Measurements from ENCODE around the gene ANKRD6. TPM values are rescaled to one million over a fixed set of nuclear protein-coding genes. Genes with fewer than 3 reads are reported as not detected.

ANKRD6 gene
- 1 to 10 TPM; 2.7 to 9.4 (median 6.6) TPM for total RNA-seq

DNA sequence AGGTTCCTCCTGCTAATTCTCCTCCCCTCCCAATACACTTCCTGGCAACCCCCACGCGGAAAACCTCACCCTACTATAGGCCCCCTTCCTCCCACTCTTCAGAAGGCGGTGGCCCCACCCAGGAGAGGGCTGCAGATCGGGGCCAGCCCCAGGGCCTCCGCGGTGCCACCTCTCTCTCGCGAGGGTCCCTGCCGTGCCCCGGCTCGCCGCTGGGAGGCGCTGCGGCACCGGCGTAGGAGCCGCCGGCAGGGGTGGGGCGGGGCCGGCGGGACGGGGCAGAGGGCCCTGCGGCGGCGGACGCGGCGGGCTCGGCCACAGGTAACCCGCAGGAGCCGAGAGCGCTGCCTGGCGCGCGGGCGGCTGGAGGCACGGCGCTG, at the start of gene ANKRD6:
TSS of gene ANKRD6 (plus strand) at position 278 of the 377 bp plus-strand sequence. CDS start 133,825 bp downstream, outside the sequence.
- DNase-seq: peak; percentile 84
- in situ Hi-C loops (cut with MboI; ENCODE audit: low pct_ligation_motif_present in 1 of 4, low pct_unique_long_range_greater_than_20kb in 1 of 4, low sequenced_read_pairs in 3 of 4): loop anchor here (5.0 to 25.0 kb wide), 5 partner anchors 172 to 1054 kb away; no protein-coding TSS in a partner anchor
- Histone ChIP-seq H3K4me3 (peak within 1 kb of the TSS; percentile 74 to 86 (median 81)), H3K4me1 (peaks cover 4 to 14% (median 6%) of the 10 kb centered on the region in 4 donors), H3K27me3 (peaks cover 6% of the 10 kb centered on the region), H3K36me3 (no peaks in the 10 kb centered on the region), H3K9me3 (no peaks in the 10 kb centered on the region), H3K27ac (peak within 1 kb of the TSS; percentile 10 to 40 (median 18))
- WGBS, 2 donors (ENCODE audit: low coverage in 1 of 2): 0% methylated on average over 8 of the region's 38 CpGs; no CpG with 5 or more reads in 1 of the 2 donors
- intact Hi-C loops (cut with DNase I; ENCODE audit: low total_unique reads): loop anchor here (2.0 kb wide), 1 partner anchor 178 kb away; no protein-coding TSS in a partner anchor
- TF ChIP-seq, protein P1, sequence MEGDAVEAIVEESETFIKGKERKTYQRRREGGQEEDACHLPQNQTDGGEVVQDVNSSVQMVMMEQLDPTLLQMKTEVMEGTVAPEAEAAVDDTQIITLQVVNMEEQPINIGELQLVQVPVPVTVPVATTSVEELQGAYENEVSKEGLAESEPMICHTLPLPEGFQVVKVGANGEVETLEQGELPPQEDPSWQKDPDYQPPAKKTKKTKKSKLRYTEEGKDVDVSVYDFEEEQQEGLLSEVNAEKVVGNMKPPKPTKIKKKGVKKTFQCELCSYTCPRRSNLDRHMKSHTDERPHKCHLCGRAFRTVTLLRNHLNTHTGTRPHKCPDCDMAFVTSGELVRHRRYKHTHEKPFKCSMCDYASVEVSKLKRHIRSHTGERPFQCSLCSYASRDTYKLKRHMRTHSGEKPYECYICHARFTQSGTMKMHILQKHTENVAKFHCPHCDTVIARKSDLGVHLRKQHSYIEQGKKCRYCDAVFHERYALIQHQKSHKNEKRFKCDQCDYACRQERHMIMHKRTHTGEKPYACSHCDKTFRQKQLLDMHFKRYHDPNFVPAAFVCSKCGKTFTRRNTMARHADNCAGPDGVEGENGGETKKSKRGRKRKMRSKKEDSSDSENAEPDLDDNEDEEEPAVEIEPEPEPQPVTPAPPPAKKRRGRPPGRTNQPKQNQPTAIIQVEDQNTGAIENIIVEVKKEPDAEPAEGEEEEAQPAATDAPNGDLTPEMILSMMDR (IDR thresholded peaks at IDR 0.05): peak; percentile 57 to 92 (median 86)
- no peak for TF ChIP-seq POLR2A (IDR thresholded peaks at IDR 0.05)

GRCh38 chr6:89385156-89385667, 47.7 kb upstream of the ANKRD6 start:
- Histone ChIP-seq H3K36me3 (no peaks in the 10 kb centered on the region), H3K27me3 (no peaks in the 10 kb centered on the region), H3K9me3 (no peaks in the 10 kb centered on the region), H3K4me1 (no peaks in the 10 kb centered on the region), H3K27ac (no peak overlapping the region), H3K4me3 (no peak overlapping the region)
- no peak for DNase-seq
- intact Hi-C loops (cut with DNase I; ENCODE audit: low total_unique reads) (no loop called here), in situ Hi-C loops (cut with MboI; ENCODE audit: low pct_ligation_motif_present in 1 of 4, low pct_unique_long_range_greater_than_20kb in 1 of 4, low sequenced_read_pairs in 3 of 4) (no loop called here)
- TF ChIP-seq EP300 (IDR thresholded peaks at IDR 0.05; ENCODE audit: low read depth) (no peak), POLR2A (IDR thresholded peaks at IDR 0.05) (no peak), POLR2AphosphoS5 (IDR thresholded peaks at IDR 0.05) (no peak)
- TF ChIP-seq, protein P1 (IDR thresholded peaks at IDR 0.05): no peak
- WGBS, 2 donors (ENCODE audit: low coverage in 1 of 2): 56 to 65% methylated on average over 2 to 5 of the region's 5 CpGs

GRCh38 chr6:89385846-89386245, 47.1 kb upstream of the ANKRD6 start:
- no peak for TF ChIP-seq EP300 (IDR thresholded peaks at IDR 0.05; ENCODE audit: low read depth)
- TF ChIP-seq POLR2A (IDR thresholded peaks at IDR 0.05): no peak
- no peak for TF ChIP-seq POLR2AphosphoS5 (IDR thresholded peaks at IDR 0.05)
- TF ChIP-seq, protein P1 (IDR thresholded peaks at IDR 0.05): no peak
- H3K36me3 ChIP-seq: no peaks in the 10 kb centered on the region
- H3K4me1 ChIP-seq: no peaks in the 10 kb centered on the region
- no peak overlapping the region for H3K27ac ChIP-seq
- WGBS, 2 donors (ENCODE audit: low coverage in 1 of 2): 94% methylated on average over 7 of the region's 7 CpGs; no CpG with 5 or more reads in 1 of the 2 donors
- no peaks in the 10 kb centered on the region for H3K9me3 ChIP-seq
- intact Hi-C loops (cut with DNase I; ENCODE audit: low total_unique reads) (no loop called here), in situ Hi-C loops (cut with MboI; ENCODE audit: low pct_ligation_motif_present in 1 of 4, low pct_unique_long_range_greater_than_20kb in 1 of 4, low sequenced_read_pairs in 3 of 4) (no loop called here)
- H3K4me3 ChIP-seq: no peak overlapping the region
- DNase-seq: no peak
- H3K27me3 ChIP-seq: no peaks in the 10 kb centered on the region

DNA sequence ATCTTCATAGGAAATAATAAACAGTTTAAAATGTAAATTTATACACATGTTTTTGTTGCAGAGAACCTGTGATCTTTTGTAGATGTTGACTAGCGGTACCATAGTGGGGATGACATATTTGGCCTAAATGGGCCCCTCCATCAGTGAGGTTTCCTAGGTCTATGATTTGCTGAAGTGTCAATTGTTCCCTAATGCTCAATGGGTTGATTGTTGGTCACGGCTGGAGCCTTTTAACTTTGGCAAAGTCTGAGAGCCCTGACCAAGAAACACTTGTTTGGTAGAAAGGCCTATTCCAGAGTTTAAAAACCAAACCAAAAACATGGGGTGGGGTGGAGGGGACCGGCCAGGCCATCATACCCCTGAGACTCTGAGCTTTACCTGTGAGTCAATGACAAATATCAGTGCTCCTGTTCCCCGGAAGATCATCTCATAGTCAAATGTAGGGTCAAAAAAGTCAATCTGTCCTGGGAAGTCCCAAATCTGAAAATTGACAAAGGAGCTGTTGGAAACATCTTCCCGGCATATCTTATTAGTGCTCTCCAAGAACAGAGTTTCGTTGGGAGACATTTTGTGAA, 45.9 kb upstream of the ANKRD6 start:
- in situ Hi-C loops (cut with MboI; ENCODE audit: low pct_ligation_motif_present in 1 of 4, low pct_unique_long_range_greater_than_20kb in 1 of 4, low sequenced_read_pairs in 3 of 4): no loop called here
- no peak for DNase-seq
- no peak overlapping the region for H3K4me3 ChIP-seq
- no peaks in the 10 kb centered on the region for H3K4me1 ChIP-seq
- H3K27me3 ChIP-seq: no peaks in the 10 kb centered on the region
- 80% methylated on average over 4 to 6 of the region's 6 CpGs for WGBS, 2 donors (ENCODE audit: low coverage in 1 of 2)
- no peaks in the 10 kb centered on the region for H3K36me3 ChIP-seq
- no peaks in the 10 kb centered on the region for H3K9me3 ChIP-seq
- intact Hi-C loops (cut with DNase I; ENCODE audit: low total_unique reads): no loop called here
- no peak overlapping the region for H3K27ac ChIP-seq
- TF ChIP-seq POLR2A (IDR thresholded peaks at IDR 0.05): no peak
- TF ChIP-seq, protein P1 (IDR thresholded peaks at IDR 0.05): no peak
